Measurements from ENCODE around the gene PAGE4.

PAGE4 gene

GRCh38 chrX:49876750-49877149, 47.6 kb downstream of the PAGE4 start:
- peak; percentile 9 for DNase-seq (ENCODE audit: low spot score)

- no peak for DNase-seq (ENCODE audit: low spot score)
Observed at GRCh38 chrX:49877397-49878101, 48.4 kb downstream of the PAGE4 start.

DNA sequence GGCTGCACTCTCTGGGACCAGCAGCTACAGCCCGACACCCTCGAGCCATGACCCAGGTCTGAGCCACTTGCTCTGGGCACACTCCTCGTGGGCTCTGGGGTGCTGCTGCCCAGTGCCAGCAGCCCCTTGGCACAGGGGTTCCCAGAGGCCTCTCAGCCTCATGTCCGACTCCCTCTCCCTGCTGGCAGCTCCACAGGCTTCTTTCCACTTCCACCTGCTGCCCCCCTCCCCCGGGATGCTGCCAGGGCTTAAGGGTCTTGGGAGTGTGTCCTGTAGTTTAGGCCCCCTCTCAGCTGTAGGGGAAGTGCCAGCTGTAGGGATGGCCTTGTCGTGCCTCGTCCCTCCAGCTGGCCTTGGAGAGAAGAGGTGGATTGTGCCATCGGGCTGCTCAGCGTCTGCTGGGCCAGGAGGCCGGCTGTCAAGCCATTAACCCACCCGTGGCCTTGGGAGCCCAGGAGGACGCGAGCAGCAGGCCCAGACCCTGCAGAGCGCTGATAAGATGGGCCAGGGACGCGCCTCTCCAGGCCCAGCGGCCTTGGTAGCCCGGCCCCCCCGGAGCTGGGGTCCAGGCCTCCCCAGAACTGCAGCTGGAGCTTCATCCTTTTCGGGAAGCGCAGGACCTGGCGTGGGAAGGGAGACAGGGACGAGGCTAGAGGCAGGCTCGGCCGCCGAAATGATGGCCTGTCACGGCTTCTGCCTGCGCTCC, 49.2 kb downstream of the PAGE4 start:
- DNase-seq (ENCODE audit: low spot score), result no peak

DNA sequence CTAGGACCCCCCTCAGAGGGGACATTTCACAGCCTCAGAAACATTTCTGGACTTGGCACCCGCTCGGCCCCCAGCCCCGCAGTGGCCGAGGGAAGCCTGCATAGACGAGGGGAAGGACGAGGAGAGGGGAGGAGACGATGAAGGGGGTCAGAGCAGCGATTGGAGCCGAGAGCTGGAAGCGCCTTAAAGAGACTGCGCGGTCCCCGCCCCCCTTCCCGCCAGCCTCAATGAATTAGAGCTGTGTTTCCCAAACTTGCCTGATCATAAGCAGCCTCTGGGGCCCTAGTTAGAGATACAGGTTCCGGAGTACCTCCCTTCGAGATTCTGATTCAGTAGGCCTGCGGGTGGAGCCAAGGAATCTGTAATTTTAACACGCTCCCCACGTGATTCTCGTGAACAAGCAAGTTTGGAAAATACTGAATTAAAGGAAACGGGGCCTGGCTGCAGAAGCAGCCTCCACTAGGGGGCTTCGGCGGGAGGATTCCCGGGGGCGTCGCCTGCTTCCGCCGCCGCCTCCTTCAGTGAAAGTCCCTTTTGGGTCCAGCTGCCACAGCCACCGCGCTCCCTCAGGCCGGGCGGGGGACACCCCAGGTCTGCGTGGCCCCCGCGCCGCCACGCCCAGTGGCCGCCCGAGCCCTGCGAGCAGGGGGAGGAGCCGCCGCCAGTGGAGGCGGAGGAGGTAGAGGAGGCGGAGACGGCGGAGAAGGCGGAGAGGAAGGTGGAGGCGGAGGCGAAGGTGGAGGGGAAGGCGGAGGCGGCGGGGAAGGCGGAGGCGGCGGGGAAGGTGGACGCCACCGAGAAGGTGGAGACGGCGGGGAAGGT, 49.9 kb downstream of the PAGE4 start, which contains the start of gene USP27X:
Gene USP27X (plus strand): TSS at position 651 of the 822 bp plus-strand sequence. CDS start 824 bp downstream, outside the sequence.
- DNase-seq (ENCODE audit: low spot score), result peak; percentile 81

GRCh38 chrX:49879656-49880277, 50.7 kb downstream of the PAGE4 start:
- no peak for DNase-seq (ENCODE audit: low spot score)

DNA sequence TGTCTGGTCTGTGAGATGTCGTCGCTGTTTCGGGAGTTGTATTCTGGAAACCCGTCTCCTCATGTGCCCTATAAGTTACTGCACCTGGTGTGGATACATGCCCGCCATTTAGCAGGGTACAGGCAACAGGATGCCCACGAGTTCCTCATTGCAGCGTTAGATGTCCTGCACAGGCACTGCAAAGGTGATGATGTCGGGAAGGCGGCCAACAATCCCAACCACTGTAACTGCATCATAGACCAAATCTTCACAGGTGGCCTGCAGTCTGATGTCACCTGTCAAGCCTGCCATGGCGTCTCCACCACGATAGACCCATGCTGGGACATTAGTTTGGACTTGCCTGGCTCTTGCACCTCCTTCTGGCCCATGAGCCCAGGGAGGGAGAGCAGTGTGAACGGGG, 51.6 kb downstream of the PAGE4 start:
- no peak for DNase-seq (ENCODE audit: low spot score)

All from AG20443 (cell line).